Caco-2 (cell line): ENCODE data around the gene XRN2. TPM values are rescaled to one million over a fixed set of nuclear protein-coding genes. Genes with fewer than 3 reads are reported as not detected.

ENCODE experiments used
- BruUV-seq: library from RNA; stranded (reverse); fragments of 400-500 nt; replicated peaks from 2 replicates; lab custom pipeline; 2021; lab: Mats Ljungman, UMichigan
- CTCF ChIA-PET: fragments of 300-600 bp; sonication (Branson Sonifier 250); formaldehyde crosslinking; loops from one replicate; lab custom pipeline; 2022; ENCODE audit warnings: antibody characterized with exemption; lab: Charles Lee
- POLR2A ChIA-PET: fragments of 300-600 bp; sonication (Branson Sonifier 250); formaldehyde crosslinking; loops from one replicate; lab custom pipeline; 2022; ENCODE audit warnings: antibody characterized with exemption; lab: Charles Lee
- DNase-seq, 2 experiments: peaks; one replicate each; pipeline versions ENCODE4 v3.0.0 to v3.0.0-alpha.2; 2020 to 2022
- H3K27me3 ChIP-seq: replicated peaks from 2 replicates; pipeline ENCODE4 v1.6.0; 2011; ENCODE audit warnings: low read length; ENCODE audit not compliant: control insufficient read depth, insufficient read depth
- H3K36me3 ChIP-seq: 2 replicates; pipeline ENCODE4 v1.5.1; 2011; ENCODE audit warnings: low read length; ENCODE audit not compliant: control insufficient read depth, insufficient read depth
- H3K4me1 ChIP-seq: fragments of 250-450 bp; sonication (Bioruptor Pico); 2 replicates; pipeline ENCODE4 v1.5.1; 2020; ENCODE audit warnings: mild to moderate bottlenecking
- H3K4me3 ChIP-seq: 2 replicates; pipeline ENCODE4 v1.5.1; 2011; ENCODE audit warnings: low read depth, mild to moderate bottlenecking, control low read depth, low read length
- H3K9me3 ChIP-seq: fragments of 250-450 bp; sonication (Bioruptor Pico); 2 replicates; pipeline ENCODE4 v1.5.1; 2020; ENCODE audit warnings: mild to moderate bottlenecking, moderate library complexity
- H3K27ac Mint-ChIP-seq: one replicate; pipeline ENCODE4 v1.8.0; 2022; ENCODE audit warnings: mixed read lengths; ENCODE audit not compliant: unreplicated experiment
- H3K27me3 Mint-ChIP-seq: one replicate; pipeline ENCODE4 v1.8.0; 2022; ENCODE audit warnings: mixed read lengths; ENCODE audit not compliant: insufficient read depth, unreplicated experiment
- H3K36me3 Mint-ChIP-seq: one replicate; pipeline ENCODE4 v1.8.0; 2022; ENCODE audit warnings: mild to moderate bottlenecking, mixed read lengths; ENCODE audit not compliant: insufficient read depth, unreplicated experiment
- H3K4me1 Mint-ChIP-seq: one replicate; pipeline ENCODE4 v1.8.0; 2022; ENCODE audit warnings: low read depth, mixed read lengths; ENCODE audit not compliant: unreplicated experiment
- H3K4me3 Mint-ChIP-seq: one replicate; pipeline ENCODE4 v1.8.0; 2022; ENCODE audit warnings: mild to moderate bottlenecking, moderate library complexity, mixed read lengths; ENCODE audit not compliant: unreplicated experiment
- H3K9me3 Mint-ChIP-seq: one replicate; pipeline ENCODE4 v1.8.0; 2022; ENCODE audit warnings: mixed read lengths; ENCODE audit not compliant: unreplicated experiment
- intact Hi-C: fragments of 100-400 bp; cut with micrococcal nuclease; formaldehyde crosslinking; loops from one replicate; pipeline ENCODE4 v1.10.0; 2022; ENCODE audit not compliant: unreplicated experiment
- total RNA-seq: library from RNA; stranded (reverse); gene quantifications from 2 replicates; pipeline ENCODE4 v1.2.3, GENCODE V29; 2022
- TF ChIP-seq, protein P1 (sequence below), 2 experiments: fragments of 200-600 bp in 1 of 2; IDR thresholded peaks; 1 replicate in 1 of 2; 2 replicates in 1 of 2; pipeline versions ENCODE4 v1.5.1 to v1.8.0; 2011 to 2022; ENCODE audit warnings: antibody characterized with exemption in 1 of 2, control low read depth in 1 of 2, inconsistent platforms in 1 of 2, low read depth in 1 of 2, low read length in 1 of 2, mild to moderate bottlenecking in 1 of 2, moderate library complexity in 1 of 2; ENCODE audit not compliant: insufficient read depth in 1 of 2, severe bottlenecking in 1 of 2, unreplicated experiment in 1 of 2

Gene XRN2
- total RNA-seq, 1 experiment from 2014 or later, result 86.3 TPM

DNA sequence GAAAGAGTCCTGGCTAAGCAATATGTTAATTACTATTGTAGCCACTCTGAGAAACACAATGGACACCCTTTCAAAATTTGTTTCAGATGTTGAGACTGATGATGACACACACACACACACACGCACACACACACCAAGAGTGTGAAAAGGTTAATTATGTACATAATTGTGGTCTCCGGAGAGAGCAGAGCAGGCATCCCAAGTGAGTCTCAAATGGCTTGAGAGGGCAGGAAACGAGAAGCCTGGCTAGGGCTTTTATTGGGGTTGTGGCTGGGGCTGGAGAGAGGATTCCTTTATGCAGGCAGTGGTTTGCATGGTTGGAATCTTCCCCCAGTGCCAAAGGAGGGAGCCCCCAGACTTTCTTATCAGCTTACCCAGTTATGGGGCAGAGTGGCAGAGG is 132.4 kb downstream of the XRN2 start:
- Histone ChIP-seq H3K4me3 (no peak overlapping the region), H3K36me3 (no peaks in the 10 kb centered on the region), H3K4me1 (no peaks in the 10 kb centered on the region), H3K27me3 (no peaks in the 10 kb centered on the region), H3K9me3 (no peaks in the 10 kb centered on the region)
- H3K36me3 Mint-ChIP-seq, result no peaks in the 10 kb centered on the region
- intact Hi-C loops, result no loop called here
- no peak overlapping the region for H3K27ac Mint-ChIP-seq
- POLR2A ChIA-PET, result no interaction called here
- TF ChIP-seq, protein P1, sequence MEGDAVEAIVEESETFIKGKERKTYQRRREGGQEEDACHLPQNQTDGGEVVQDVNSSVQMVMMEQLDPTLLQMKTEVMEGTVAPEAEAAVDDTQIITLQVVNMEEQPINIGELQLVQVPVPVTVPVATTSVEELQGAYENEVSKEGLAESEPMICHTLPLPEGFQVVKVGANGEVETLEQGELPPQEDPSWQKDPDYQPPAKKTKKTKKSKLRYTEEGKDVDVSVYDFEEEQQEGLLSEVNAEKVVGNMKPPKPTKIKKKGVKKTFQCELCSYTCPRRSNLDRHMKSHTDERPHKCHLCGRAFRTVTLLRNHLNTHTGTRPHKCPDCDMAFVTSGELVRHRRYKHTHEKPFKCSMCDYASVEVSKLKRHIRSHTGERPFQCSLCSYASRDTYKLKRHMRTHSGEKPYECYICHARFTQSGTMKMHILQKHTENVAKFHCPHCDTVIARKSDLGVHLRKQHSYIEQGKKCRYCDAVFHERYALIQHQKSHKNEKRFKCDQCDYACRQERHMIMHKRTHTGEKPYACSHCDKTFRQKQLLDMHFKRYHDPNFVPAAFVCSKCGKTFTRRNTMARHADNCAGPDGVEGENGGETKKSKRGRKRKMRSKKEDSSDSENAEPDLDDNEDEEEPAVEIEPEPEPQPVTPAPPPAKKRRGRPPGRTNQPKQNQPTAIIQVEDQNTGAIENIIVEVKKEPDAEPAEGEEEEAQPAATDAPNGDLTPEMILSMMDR (IDR thresholded peaks at IDR 0.05; ENCODE audit: insufficient read depth in 1 of 2, low read depth in 1 of 2, low read length in 1 of 2, severe bottlenecking in 1 of 2, unreplicated experiment in 1 of 2), result no peak
- H3K4me3 Mint-ChIP-seq, result no peak overlapping the region
- H3K9me3 Mint-ChIP-seq, result no peaks in the 10 kb centered on the region
- BruUV-seq, result no TSS peak
- CTCF ChIA-PET, result no interaction called here
- H3K27me3 Mint-ChIP-seq, result peaks cover 11% of the 10 kb centered on the region
- DNase-seq, result no peak
- H3K4me1 Mint-ChIP-seq, result no peaks in the 10 kb centered on the region

DNA sequence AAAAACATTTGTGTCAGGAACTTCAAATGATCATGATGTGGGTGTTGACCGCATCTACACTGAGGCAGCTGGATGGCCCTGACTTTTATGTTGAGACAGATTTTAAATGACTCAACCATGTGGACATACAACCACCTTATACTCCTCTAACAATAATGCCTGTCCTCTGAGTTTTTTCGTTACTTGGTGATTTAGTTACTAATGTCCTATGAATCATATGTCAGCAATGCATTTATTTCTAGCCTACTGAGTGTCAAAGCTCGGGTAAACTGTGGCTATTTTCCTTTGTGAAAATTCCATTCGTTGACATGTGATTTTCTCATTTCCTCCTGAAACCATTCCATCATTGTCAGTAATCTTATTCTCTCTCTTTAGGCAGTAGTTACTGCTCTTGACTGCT is 133.1 kb downstream of the XRN2 start:
- Histone ChIP-seq H3K4me1 (no peaks in the 10 kb centered on the region), H3K36me3 (no peaks in the 10 kb centered on the region), H3K27me3 (no peaks in the 10 kb centered on the region), H3K4me3 (no peak overlapping the region), H3K9me3 (no peaks in the 10 kb centered on the region)
- ChIA-PET POLR2A (no interaction called here), CTCF (no interaction called here)
- H3K27me3 Mint-ChIP-seq, result peaks cover 11% of the 10 kb centered on the region
- no peak for DNase-seq
- H3K36me3 Mint-ChIP-seq, result no peaks in the 10 kb centered on the region
- no peaks in the 10 kb centered on the region for H3K9me3 Mint-ChIP-seq
- no peak overlapping the region for H3K27ac Mint-ChIP-seq
- H3K4me3 Mint-ChIP-seq, result no peak overlapping the region
- H3K4me1 Mint-ChIP-seq, result no peaks in the 10 kb centered on the region
- intact Hi-C loops, result no loop called here
- no TSS peak for BruUV-seq
- TF ChIP-seq, protein P1 (IDR thresholded peaks at IDR 0.05; ENCODE audit: insufficient read depth in 1 of 2, low read depth in 1 of 2, low read length in 1 of 2, severe bottlenecking in 1 of 2, unreplicated experiment in 1 of 2), result no peak

DNA sequence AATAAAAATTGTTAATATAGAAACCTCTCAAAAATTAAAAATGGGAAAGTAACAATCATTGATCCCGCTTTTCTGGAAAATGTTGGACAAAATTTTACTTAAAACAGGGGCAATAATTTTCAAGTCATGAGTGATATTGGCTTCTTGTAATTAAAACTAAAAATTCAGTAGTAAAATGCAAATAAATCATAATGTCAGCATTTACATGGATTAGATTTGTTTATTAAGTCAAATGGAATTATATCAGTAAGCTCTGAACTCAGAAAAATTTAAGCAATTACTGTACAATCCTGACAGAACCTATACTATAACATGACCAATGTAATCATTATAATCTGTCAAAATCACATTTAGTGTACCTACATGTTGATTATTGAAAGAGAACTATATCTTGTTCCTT is 134.1 kb downstream of the XRN2 start:
- H3K36me3 Mint-ChIP-seq, result no peaks in the 10 kb centered on the region
- H3K4me3 Mint-ChIP-seq, result no peak overlapping the region
- peaks cover 15% of the 10 kb centered on the region for H3K27me3 Mint-ChIP-seq
- Histone ChIP-seq H3K4me3 (no peak overlapping the region), H3K36me3 (no peaks in the 10 kb centered on the region), H3K9me3 (no peaks in the 10 kb centered on the region), H3K4me1 (no peaks in the 10 kb centered on the region), H3K27me3 (no peaks in the 10 kb centered on the region)
- TF ChIP-seq, protein P1 (IDR thresholded peaks at IDR 0.05; ENCODE audit: insufficient read depth in 1 of 2, low read depth in 1 of 2, low read length in 1 of 2, severe bottlenecking in 1 of 2, unreplicated experiment in 1 of 2), result no peak
- ChIA-PET POLR2A (no interaction called here), CTCF (no interaction called here)
- no peak for DNase-seq
- intact Hi-C loops, result no loop called here
- no TSS peak for BruUV-seq
- H3K4me1 Mint-ChIP-seq, result no peaks in the 10 kb centered on the region
- H3K9me3 Mint-ChIP-seq, result no peaks in the 10 kb centered on the region
- no peak overlapping the region for H3K27ac Mint-ChIP-seq
